Caco-2 (cell line): ENCODE results near the gene MAD1L1. TPM values are rescaled to one million over a fixed set of nuclear protein-coding genes. Genes with fewer than 3 reads are reported as not detected.

Source experiments
- BruUV-seq: library from RNA; stranded (reverse); fragments of 400-500 nt; replicated peaks from 2 replicates; lab custom pipeline; 2021; lab: Mats Ljungman, UMichigan
- CTCF ChIA-PET: fragments of 300-600 bp; sonication (Branson Sonifier 250); formaldehyde crosslinking; loops from one replicate; lab custom pipeline; 2022; ENCODE audit warnings: antibody characterized with exemption; lab: Charles Lee
- POLR2A ChIA-PET: fragments of 300-600 bp; sonication (Branson Sonifier 250); formaldehyde crosslinking; loops from one replicate; lab custom pipeline; 2022; ENCODE audit warnings: antibody characterized with exemption; lab: Charles Lee
- DNase-seq, 2 experiments: peaks; one replicate each; pipeline versions ENCODE4 v3.0.0 to v3.0.0-alpha.2; 2020 to 2022
- H3K27me3 ChIP-seq: replicated peaks from 2 replicates; pipeline ENCODE4 v1.6.0; 2011; ENCODE audit warnings: low read length; ENCODE audit not compliant: control insufficient read depth, insufficient read depth
- H3K36me3 ChIP-seq: 2 replicates; pipeline ENCODE4 v1.5.1; 2011; ENCODE audit warnings: low read length; ENCODE audit not compliant: control insufficient read depth, insufficient read depth
- H3K4me1 ChIP-seq: fragments of 250-450 bp; sonication (Bioruptor Pico); 2 replicates; pipeline ENCODE4 v1.5.1; 2020; ENCODE audit warnings: mild to moderate bottlenecking
- H3K4me3 ChIP-seq: 2 replicates; pipeline ENCODE4 v1.5.1; 2011; ENCODE audit warnings: low read depth, mild to moderate bottlenecking, control low read depth, low read length
- H3K9me3 ChIP-seq: fragments of 250-450 bp; sonication (Bioruptor Pico); 2 replicates; pipeline ENCODE4 v1.5.1; 2020; ENCODE audit warnings: mild to moderate bottlenecking, moderate library complexity
- H3K27ac Mint-ChIP-seq: one replicate; pipeline ENCODE4 v1.8.0; 2022; ENCODE audit warnings: mixed read lengths; ENCODE audit not compliant: unreplicated experiment
- H3K27me3 Mint-ChIP-seq: one replicate; pipeline ENCODE4 v1.8.0; 2022; ENCODE audit warnings: mixed read lengths; ENCODE audit not compliant: insufficient read depth, unreplicated experiment
- H3K36me3 Mint-ChIP-seq: one replicate; pipeline ENCODE4 v1.8.0; 2022; ENCODE audit warnings: mild to moderate bottlenecking, mixed read lengths; ENCODE audit not compliant: insufficient read depth, unreplicated experiment
- H3K4me1 Mint-ChIP-seq: one replicate; pipeline ENCODE4 v1.8.0; 2022; ENCODE audit warnings: low read depth, mixed read lengths; ENCODE audit not compliant: unreplicated experiment
- H3K4me3 Mint-ChIP-seq: one replicate; pipeline ENCODE4 v1.8.0; 2022; ENCODE audit warnings: mild to moderate bottlenecking, moderate library complexity, mixed read lengths; ENCODE audit not compliant: unreplicated experiment
- H3K9me3 Mint-ChIP-seq: one replicate; pipeline ENCODE4 v1.8.0; 2022; ENCODE audit warnings: mixed read lengths; ENCODE audit not compliant: unreplicated experiment
- CTCF ChIP-seq, 2 experiments: fragments of 200-600 bp in 1 of 2; IDR thresholded peaks; 1 replicate in 1 of 2; 2 replicates in 1 of 2; pipeline versions ENCODE4 v1.5.1 to v1.8.0; 2011 to 2022; ENCODE audit warnings: antibody characterized with exemption in 1 of 2, control low read depth in 1 of 2, inconsistent platforms in 1 of 2, low read depth in 1 of 2, low read length in 1 of 2, mild to moderate bottlenecking in 1 of 2, moderate library complexity in 1 of 2; ENCODE audit not compliant: insufficient read depth in 1 of 2, severe bottlenecking in 1 of 2, unreplicated experiment in 1 of 2
- intact Hi-C: fragments of 100-400 bp; cut with micrococcal nuclease; formaldehyde crosslinking; loops from one replicate; pipeline ENCODE4 v1.10.0; 2022; ENCODE audit not compliant: unreplicated experiment
- total RNA-seq: library from RNA; stranded (reverse); gene quantifications from 2 replicates; pipeline ENCODE4 v1.2.3, GENCODE V29; 2022

Gene MAD1L1
- total RNA-seq, 1 experiment from 2014 or later: 58.6 TPM

- POLR2A ChIA-PET: no interaction called here
- DNase-seq: no peak
- BruUV-seq: no TSS peak
- H3K4me1 Mint-ChIP-seq: no peaks in the 10 kb centered on the region
- H3K27ac Mint-ChIP-seq: no peak overlapping the region
- Histone ChIP-seq H3K9me3 (no peaks in the 10 kb centered on the region), H3K27me3 (no peaks in the 10 kb centered on the region), H3K36me3 (peaks cover 2% of the 10 kb centered on the region; the same call in 1 of the 2 replicates), H3K4me1 (peaks cover 16% of the 10 kb centered on the region), H3K4me3 (no peak overlapping the region)
- intact Hi-C loops: no loop called here
- H3K27me3 Mint-ChIP-seq: no peaks in the 10 kb centered on the region
- CTCF ChIA-PET: no interaction called here
- H3K9me3 Mint-ChIP-seq: no peaks in the 10 kb centered on the region
- H3K36me3 Mint-ChIP-seq: peaks cover 49% of the 10 kb centered on the region
- no peak overlapping the region for H3K4me3 Mint-ChIP-seq
- TF ChIP-seq CTCF (IDR thresholded peaks at IDR 0.05; ENCODE audit: insufficient read depth in 1 of 2, low read depth in 1 of 2, low read length in 1 of 2, severe bottlenecking in 1 of 2, unreplicated experiment in 1 of 2): no peak
Observed at GRCh38 chr7:2108071-2108455, 124.7 kb downstream of the MAD1L1 start.

- Histone ChIP-seq H3K4me1 (peaks cover 16% of the 10 kb centered on the region), H3K36me3 (peaks cover 2% of the 10 kb centered on the region; the same call in 1 of the 2 replicates), H3K4me3 (no peak overlapping the region), H3K9me3 (no peaks in the 10 kb centered on the region), H3K27me3 (no peaks in the 10 kb centered on the region)
- peaks cover 45% of the 10 kb centered on the region for H3K36me3 Mint-ChIP-seq
- ChIA-PET CTCF (no interaction called here), POLR2A (no interaction called here)
- no TSS peak for BruUV-seq
- H3K4me3 Mint-ChIP-seq: no peak overlapping the region
- no peaks in the 10 kb centered on the region for H3K27me3 Mint-ChIP-seq
- no peak for DNase-seq
- no peak for TF ChIP-seq CTCF (IDR thresholded peaks at IDR 0.05; ENCODE audit: insufficient read depth in 1 of 2, low read depth in 1 of 2, low read length in 1 of 2, severe bottlenecking in 1 of 2, unreplicated experiment in 1 of 2)
- H3K9me3 Mint-ChIP-seq: no peaks in the 10 kb centered on the region
- peak overlapping the region; percentile 31 for H3K27ac Mint-ChIP-seq
- no peaks in the 10 kb centered on the region for H3K4me1 Mint-ChIP-seq
- intact Hi-C loops: no loop called here
Observed at GRCh38 chr7:2107386-2108070, 125.2 kb downstream of the MAD1L1 start.

GRCh38 chr7:2106924-2107323 lies 125.8 kb downstream of the MAD1L1 start:
- no peaks in the 10 kb centered on the region for H3K9me3 Mint-ChIP-seq
- TF ChIP-seq CTCF (IDR thresholded peaks at IDR 0.05; ENCODE audit: insufficient read depth in 1 of 2, low read depth in 1 of 2, low read length in 1 of 2, severe bottlenecking in 1 of 2, unreplicated experiment in 1 of 2): no peak
- CTCF ChIA-PET: interaction anchor here (0.7 kb wide), 1 partner anchor 633 kb away, joined by 5 read pairs; no protein-coding TSS in a partner anchor
- POLR2A ChIA-PET: no interaction called here
- H3K27ac Mint-ChIP-seq: peak overlapping the region; percentile 31
- H3K27me3 Mint-ChIP-seq: no peaks in the 10 kb centered on the region
- H3K4me1 Mint-ChIP-seq: no peaks in the 10 kb centered on the region
- H3K4me1 ChIP-seq: peaks cover 16% of the 10 kb centered on the region
- no peak overlapping the region for H3K4me3 Mint-ChIP-seq
- DNase-seq: no peak
- H3K9me3 ChIP-seq: no peaks in the 10 kb centered on the region
- no peaks in the 10 kb centered on the region for H3K36me3 ChIP-seq
- BruUV-seq: no TSS peak
- H3K27me3 ChIP-seq: no peaks in the 10 kb centered on the region
- peaks cover 40% of the 10 kb centered on the region for H3K36me3 Mint-ChIP-seq
- intact Hi-C loops: no loop called here
- H3K4me3 ChIP-seq: no peak overlapping the region
